Activated T-cell treated with anti-CD3 and anti-CD28 coated beads for 4 hours (primary cell): ENCODE measurements around the gene ATP5F1D.

Experiments
- DNase-seq: peaks from one replicate; pipeline ENCODE4 v3.0.0-alpha.2; 2020

ATP5F1D gene

DNA sequence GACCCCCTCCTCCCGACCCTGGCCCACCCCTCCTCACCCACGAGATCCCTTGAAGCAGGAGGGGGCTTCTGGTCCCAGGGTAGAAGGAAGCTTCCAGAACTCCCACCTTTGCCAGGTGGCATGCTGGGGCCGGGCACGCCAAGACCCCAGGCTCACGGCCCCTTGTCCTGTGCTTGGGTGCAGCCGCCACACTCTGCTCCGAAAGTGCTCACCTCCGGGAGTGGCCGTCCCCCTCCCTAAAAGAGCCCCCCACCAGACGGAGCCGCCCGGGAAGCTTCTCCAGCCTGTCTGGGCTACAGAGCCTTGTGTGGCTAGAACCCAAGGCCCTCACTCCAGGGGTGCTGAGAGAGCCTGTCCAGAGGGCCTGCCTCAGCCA is 42.4 kb downstream of the ATP5F1D start:
- no peak for DNase-seq

DNA sequence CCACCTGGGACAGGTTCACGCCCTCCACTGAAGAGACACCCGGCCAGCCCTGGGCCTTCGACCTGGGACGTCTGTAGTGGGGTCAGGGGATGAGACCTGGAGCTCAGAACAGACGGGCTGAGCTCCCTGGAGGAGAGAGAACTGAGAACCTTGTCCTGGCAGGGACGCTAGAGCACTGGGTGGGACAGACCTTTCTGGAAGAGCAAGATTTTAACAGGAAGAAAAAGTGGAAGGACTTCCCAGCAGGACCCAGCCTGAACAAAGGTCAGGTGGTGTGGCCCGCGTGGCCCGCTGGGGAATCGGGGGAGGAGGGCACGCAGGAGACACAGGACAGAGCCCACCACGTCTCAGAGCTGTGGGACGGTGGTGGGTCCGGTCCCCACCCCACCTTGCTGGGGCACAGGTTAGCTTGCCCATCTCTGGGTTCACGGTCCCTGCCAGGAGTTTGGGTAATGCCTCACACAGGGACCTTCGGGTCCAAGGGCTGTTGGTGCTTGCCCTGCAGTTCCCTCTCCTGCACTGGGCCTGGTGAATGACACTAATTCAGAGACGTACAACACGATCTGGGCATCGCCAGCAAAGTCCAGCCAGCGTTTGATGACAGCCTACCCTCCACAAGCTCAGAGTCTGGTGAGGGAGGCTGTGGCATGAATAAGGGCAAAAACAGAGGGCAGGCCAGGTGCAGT is 42.9 kb downstream of the ATP5F1D start:
- DNase-seq, result no peak

DNA sequence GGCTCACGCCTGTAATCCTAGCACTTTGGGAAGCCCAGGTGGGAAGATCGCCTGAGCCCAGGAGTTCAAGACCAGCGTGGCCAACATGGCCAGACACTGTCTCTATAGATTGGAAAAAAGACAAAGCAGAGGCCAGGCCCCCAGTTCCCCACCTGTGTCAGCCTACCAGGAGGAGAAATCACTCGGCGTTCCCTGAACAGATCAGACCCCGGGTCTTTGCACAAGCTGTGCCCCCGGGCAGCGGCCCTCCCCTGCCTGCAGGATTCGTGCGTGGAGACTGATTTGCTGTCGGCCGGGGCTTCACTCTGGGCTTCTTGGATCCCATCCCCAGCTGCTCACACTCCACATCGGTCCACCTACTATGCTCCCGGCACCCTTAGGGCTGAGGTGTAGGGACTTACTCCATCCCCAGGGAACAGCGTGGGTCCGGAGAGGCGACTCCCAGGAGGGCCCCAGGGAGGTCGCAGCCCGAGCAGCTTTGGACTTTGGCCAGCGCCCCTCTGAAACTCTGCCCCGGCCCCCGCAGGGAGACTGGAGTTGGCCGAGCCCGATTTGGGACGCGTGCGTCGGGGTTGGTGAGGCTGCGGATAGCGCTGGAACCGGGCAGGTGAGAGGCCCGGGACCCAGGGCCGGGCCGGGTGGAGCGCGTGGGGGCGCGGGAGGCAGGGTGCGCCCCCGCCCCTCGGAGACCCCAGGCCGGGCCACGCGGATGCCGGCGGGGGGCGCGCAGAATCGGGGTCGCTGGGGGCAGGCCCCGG is 43.6 kb downstream of the ATP5F1D start:
- no peak for DNase-seq

DNA sequence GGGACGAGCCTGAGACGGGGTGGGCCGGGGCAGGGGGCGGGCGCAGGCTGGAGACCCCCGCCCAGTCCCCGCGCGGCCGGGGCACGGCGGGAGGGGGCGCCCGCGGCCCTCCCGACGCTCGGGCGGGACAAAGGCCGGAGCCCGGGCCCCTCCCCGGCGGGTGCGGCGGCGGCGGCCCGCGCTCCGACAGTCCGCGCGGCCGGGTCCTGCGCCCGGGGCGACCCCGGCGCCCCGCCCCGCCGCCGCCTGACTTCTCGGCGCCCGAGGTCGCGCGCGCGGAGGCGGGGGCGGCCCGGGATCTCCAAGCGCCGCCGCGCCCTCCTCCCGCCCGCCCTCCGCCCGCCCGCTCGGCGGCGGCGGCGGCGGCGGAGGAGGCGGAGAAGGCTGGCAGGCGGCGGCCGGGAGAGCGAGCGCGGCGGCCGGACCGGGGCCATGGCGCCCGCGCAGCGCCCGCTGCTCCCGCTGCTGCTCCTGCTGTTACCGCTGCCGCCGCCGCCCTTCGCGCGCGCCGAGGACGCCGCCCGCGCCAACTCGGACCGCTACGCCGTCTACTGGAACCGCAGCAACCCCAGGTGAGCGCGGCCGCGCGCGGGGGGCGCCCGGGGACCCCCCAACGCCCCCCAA is 44.3 kb downstream of the ATP5F1D start, which contains the start of gene EFNA2:
EFNA2 (plus strand) TSS at position 137 of the 624 bp plus-strand sequence; CDS start at position 433, 296 bp downstream.
- DNase-seq, result no peak

DNA sequence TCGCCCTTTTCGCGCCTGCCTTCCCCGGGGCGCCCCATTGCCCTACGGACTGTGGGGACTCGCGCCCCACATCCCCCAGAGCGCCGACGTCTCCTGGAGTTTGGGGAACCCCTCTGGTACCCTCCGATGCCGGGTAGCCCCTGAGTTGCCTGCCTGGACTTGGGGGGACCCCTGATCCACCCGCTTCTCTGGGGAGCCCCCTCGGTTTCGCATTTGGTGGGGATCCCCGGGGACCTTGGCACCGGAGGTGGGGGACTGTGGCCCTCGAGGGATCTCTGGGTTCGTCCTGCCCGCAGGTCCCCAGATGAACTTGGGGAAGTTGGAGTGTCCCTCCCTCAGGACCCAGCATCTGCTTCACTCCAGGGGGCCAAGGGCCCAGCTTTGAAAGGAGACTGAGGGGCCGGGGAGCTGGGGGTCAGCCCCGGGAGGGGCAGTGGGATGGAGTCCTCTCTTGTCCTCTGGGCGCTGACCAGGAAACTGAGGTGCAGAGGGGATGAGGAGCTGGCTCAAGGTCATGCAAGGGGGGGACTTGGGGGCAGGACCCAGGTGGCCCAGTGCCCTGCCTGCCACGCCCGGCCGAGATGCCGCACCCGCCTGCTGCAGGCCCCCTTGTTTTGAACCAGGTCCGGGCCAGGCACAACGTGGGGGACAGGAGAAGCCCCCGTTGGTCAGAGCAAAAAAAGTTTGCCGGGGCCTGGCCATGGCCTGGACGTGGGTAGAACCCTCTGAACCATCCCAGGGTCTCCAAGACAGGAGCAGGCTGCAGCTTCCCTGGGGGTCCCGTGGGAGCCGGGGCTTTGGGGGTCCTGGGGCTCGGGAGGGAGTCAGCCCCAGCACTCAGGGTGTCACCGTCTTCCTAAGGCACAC is 45.2 kb downstream of the ATP5F1D start:
- DNase-seq, result no peak

DNA sequence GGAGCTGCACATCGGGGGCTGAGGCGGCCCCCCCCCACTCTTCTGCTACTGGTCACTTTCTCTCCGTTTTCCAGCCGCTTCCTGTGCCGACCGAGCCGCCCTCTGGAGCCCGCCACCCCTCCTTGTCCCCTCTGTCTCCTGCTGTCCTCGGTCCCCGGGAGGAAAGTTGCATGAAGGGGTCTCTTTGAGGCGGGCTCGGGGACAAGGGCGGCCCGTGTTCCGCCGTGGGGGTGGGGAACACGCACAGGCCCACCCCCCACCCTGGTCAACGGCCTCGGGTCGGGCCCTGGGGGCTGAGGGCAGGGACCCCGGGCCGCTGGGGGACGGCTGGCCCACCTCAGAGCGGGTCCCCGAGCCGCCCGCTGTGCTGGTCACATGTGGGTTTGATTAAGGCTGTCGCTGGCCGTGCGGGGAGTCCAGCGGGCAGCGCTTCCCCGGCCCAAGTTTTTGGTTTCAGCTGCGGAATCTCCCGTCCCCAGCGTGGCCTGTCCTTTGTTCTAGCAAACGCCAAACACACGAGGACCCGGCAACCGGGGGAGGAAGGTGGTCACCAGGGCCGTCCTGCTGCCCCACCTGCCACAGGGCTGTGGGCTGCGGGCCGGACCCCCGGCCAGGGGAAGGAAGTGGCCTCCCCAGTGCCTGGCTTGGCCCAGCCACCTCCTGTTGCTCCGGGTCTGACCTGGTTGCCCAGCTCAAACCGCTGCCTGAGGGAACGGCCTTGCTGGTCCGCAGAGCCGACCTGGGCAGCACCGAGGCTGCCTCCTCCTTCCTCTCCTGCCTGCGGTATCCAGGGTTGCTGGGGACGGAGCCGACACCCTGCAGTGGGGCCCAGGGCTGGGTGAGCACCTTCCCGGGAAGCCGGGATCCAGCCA is 46.0 kb downstream of the ATP5F1D start:
- no peak for DNase-seq

DNA sequence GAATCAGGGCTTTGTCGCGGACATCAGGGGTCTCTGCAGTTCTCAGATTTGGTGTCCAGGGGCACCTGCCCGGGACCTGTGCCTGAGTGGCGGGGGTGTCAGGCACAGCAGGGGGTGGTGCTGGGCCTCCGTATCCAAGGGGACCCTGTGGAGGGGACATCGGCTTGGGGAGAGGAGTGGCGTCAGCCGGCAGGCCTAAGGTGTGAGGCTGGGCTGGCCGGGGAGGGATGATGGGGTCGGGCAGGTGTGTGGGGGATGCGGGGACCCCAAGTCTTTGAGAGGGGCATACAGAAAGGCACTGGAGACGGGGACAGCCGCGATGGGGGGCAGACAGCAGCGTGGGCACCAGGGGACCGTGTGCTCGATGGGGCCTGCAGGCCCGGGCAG is 46.7 kb downstream of the ATP5F1D start:
- no peak for DNase-seq

DNA sequence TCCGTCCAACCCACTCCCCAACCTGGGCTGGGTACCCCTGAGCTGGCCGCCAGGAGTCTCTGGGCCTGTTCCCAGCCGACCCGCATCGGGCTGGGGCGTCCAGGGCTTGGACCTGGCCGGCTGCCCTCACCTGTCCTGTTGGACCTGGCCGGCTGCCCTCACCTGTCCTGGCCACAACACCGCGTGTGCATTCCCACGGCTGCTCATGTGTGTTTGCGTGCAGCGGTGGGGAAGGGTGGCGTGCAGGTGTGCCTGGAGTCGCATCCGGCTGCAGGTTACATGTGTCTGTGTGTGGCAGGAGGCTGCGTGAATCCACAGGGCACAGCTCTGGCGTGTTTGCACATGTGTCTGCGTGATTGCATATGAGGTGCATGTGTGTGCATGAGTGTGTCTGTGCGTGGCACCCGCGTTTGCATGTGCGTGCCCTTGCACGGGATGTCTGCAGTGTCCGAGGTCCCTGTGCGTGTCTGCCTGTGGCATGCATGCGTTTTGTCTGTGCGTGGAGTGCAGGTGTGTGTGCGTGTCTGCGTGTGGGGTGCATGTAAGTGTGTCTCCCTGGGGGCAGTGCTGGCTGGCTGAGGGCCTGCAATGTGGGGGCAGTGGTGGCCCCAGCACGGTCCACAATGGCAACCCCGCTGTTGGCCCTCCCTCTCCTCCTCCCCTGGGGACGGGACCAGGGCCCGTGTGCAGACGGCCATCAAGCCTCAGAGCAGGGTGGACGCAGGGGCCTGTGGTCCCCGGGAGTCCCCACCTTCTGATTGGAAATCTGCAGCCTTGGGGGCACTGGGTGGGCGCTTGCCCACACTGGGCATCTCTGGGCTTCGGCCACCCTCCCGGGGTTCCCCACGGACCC is 47.5 kb downstream of the ATP5F1D start:
- no peak for DNase-seq

DNA sequence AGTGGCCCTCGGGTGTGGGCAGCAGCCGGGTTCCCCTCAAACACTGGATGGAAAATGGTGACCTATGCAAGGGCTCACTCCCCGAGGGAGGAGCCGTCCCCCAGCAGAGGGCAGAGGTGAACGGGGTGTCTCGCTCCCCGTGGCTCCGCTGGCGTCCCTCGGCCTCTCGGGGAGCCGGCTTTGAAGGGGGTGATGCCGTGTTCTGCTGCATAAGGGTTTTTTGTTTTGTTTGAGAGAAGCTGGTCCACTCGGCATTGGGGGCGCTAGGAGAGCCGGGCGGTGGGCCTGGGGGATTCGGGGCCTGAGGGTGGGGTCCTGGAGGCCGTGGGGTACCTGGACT is 48.1 kb downstream of the ATP5F1D start:
- no peak for DNase-seq

DNA sequence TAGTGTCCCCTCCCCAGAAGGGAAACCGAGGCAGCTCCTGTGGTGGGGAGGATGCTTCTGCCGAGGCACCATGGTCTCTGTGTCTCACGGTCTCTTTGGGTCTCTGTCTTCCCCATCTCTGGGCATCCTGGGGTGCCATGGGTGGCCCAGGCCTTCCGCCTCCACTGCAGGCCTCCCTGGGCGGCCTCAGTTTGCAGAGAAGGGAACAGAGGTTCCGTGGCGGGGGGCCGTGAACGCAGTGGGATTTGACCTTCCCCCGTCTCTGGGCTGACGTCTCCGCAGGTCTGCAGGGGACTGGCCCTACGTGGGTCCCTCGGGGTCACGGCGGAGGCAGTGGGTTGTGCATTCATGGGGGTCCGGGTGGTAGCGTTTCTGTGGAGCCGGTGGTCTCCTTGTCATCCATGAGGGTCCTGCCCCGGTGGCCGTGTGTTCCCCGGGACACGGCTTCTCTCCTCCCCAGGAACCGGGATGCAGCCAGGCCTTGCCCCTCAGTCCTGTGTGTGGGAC is 48.7 kb downstream of the ATP5F1D start:
- no peak for DNase-seq

DNA sequence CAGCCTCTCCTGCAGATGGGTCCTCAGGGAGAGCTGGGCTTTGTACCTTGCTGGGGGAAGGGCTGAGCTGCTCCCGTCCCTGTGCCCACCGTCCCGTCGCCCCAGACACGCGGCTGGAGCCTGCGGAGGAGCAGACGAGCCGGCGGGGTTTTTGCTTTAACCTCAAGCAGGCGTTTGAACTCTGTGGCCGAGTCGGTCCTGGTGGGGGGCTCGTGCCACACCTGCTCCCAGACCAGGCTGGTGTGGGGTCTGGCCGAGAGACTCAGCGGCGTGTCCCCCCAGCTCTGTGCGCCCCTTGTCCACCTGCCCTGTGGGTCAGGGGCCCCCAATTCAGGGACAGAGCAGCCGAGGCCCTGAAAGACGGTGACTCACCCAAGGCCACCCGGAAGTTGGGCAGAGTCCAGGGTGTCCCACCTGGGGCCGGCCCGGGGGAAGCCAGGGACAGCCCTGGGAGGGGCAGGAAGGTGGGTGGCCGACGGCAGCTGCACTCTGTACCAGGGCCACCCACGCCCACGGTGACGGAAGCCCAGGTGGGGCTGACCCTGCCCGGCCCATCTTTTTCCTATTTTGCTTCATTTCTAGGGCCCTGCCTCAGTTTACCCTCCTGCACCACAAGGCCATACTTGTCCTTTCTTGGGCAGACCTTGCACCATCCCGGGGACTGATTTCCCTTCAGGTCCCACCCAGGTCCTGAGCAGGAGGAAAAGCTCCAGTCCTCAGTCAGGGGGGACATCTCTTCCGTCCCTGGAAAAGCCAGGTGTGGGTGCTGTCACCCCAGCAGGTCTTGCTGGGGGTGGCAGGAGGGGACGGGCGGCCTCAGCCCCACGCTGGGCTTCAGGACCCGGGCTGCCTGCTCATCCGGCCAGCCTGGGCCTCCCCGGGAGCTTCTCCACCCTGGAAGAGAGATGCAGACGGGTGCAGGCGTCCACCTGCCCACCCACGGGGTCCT is 49.4 kb downstream of the ATP5F1D start:
- no peak for DNase-seq

DNA sequence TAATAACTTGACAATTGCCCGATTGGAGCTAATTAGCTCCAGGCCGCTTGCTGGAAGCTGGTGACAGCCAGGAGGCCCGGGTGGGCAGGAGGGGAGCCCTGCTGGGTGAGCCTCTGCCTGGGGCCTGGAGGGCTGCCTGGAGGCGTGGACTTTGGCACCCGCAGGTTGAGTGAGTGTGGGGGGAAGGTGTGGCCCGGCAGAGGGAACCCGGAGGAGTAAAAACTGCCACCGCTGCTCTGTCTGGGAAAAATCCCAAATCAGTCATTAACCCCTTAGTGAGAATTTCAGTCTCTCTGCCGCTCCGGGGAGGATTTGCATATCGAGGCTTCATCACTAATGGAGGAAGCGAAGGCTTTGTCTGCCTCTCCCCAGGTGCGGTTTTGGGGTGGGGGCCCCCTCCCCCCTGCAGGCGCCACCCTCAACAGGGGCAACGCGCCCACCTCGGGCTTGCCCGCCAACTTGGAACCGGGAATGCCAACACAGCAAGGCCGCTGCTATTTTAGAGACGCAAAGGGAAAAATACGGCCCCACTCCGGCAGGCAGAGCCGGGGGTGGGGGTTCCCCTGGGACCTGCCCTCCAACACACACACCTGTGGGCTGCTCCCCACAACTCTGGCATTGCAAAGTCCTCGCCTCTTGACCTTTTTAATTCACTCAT is 50.3 kb downstream of the ATP5F1D start:
- DNase-seq, result no peak

DNA sequence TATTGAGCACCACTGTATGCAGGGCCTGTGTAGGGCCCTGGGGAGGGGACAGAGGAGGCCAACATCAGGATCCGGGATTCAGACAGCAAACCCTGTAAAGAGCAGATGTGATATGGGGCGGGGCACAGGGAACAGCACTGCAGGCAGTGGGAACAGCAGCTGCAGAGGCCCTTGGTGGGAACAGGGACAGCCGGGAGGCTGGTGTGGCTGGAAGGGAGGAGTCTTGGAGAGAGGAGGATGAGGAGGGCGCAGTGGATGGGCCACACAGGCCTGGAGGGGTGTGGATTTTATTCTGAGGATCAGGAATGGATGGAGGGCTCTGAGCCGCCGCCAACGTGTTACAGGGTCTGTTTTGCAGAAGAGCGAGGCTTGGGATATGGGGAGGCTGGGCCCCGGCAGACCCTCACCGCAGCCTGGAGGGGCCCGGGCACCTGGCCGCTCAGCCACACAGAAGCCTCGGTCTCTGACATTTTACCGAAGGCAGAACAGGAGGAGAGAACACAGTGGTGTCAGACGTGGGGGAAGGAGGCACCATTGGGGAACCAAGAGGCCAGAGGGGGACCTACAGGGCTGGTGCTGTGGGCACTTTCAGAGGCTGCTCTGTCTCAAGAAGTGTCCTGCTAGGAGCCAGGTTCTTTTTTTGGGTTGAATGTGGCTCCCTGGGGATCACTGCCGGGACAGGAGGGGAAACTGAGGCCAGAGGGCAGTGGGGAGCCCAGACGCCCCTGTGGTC is 51.0 kb downstream of the ATP5F1D start:
- DNase-seq, result no peak

DNA sequence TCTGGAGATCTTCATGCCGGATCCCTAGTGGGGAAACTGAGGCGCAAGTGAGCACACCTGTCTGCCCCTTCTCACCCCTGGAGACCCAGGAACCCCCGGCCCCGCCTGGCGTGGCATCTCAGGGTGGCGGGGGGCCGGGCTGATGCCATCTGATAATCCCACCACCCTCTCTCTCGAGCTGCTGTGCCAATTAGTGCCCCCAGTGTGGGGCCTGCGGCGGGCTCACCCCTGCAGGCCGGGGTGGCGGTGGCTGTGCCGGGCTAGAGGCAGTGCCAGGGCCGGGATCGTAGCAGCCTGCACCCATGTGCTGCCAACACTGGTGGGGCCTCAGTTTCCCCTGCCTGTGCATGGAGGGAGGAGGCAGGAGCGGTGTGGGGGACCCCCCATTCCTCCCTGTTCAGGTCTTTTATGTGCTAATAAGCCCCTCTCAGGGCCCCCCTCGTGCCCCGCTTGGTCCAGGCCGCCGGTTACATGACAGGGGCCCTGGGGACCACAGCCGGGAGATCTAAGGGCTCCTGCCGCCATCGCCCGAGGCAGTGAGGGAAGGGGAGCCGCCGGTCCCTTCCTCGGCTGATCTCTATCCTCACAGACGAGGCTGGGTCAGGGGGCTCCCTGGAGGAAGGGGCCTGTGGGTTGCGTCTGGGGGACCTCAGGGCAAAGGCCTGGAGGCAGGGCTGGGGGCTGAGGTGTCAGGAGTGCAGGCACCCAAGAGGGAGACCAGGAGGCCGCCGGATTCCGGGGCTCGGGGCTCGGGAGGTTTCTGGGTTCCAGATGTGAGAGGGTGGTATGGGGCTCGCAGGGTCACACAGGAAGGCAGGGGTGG is 52.4 kb downstream of the ATP5F1D start:
- no peak for DNase-seq
